H1 (cell line): ENCODE results near the gene TNS3. TPM values are rescaled to one million over a fixed set of nuclear protein-coding genes. Genes with fewer than 3 reads are reported as not detected.

Experiments
- CHD1 ChIP-seq: IDR thresholded peaks from 2 replicates; pipeline ENCODE4 v1.6.1; 2012; ENCODE audit warnings: low read depth, low read length, improper control_type of control experiment
- polyA plus RNA-seq, 7 experiments: library from polyadenylated mRNA; depleted of rRNA in 3 of 7; stranded (reverse) in 5 of 7; unstranded in 2 of 7; fragments of >200 nt in 5 of 7; fragments of 200-250 nt in 2 of 7; gene quantifications; 1 replicate in 5 of 7; 2 replicates in 1 of 7; 4 replicates in 1 of 7; pipeline versions ENCODE4 v1.2.1 to v1.2.3, GENCODE V29; 2011 to 2013; ENCODE audit warnings: missing spikeins in 2 of 7, mixed read lengths in 2 of 7
- total RNA-seq: library from RNA; stranded (reverse); fragmentation: NEBNext Ultra II Directional; extraction: Animal tissue kit (Norgen Biotek cat#: 25700); gene quantifications from 2 replicates; pipeline ENCODE4 v1.2.1, GENCODE V29; 2021

TNS3 gene
- total and polyA plus RNA-seq, 2 of the 8 experiments (the other 6 are each of a cell fraction or from before 2014, with no cell fraction given), result 11.9 to 24.2 TPM

DNA sequence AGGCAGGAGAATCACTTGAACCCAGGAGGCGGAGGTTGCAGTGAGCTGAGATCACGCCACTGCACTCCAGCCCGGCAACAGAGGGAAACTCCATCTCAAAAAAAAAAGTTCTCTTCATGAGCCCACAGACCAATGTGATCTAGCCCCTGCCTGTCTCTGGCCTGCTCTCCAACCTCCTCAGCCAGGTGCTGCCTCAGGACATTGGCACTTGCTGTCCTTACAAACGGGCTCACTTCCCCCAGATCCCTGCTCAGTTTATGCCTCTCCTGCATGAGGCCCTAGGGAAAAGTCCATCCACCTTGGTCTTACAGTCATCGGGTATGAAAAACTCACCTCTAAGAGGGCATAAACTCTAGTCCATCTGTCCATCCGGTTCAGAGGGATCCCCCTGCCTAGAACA, 32.5 kb downstream of the TNS3 start (continued):
- no peak for TF ChIP-seq CHD1
